Stimulated activated CD8-positive, alpha-beta memory T cell treated with anti-CD3 and anti-CD28 coated beads, Interleukin-15, amount 100 ng/mL, for 1 hour (primary cell): ENCODE data around the gene RPL13.
"Not testable (repeated sequence)": the region's sequence is repeated elsewhere in the genome, so short reads cannot be mapped to it uniquely, and the experiment has no call there.

Experiments used
- DNase-seq: peaks from one replicate; pipeline ENCODE4 v3.0.0-alpha.2; 2020; ENCODE audit warnings: low read depth

RPL13 gene

DNA sequence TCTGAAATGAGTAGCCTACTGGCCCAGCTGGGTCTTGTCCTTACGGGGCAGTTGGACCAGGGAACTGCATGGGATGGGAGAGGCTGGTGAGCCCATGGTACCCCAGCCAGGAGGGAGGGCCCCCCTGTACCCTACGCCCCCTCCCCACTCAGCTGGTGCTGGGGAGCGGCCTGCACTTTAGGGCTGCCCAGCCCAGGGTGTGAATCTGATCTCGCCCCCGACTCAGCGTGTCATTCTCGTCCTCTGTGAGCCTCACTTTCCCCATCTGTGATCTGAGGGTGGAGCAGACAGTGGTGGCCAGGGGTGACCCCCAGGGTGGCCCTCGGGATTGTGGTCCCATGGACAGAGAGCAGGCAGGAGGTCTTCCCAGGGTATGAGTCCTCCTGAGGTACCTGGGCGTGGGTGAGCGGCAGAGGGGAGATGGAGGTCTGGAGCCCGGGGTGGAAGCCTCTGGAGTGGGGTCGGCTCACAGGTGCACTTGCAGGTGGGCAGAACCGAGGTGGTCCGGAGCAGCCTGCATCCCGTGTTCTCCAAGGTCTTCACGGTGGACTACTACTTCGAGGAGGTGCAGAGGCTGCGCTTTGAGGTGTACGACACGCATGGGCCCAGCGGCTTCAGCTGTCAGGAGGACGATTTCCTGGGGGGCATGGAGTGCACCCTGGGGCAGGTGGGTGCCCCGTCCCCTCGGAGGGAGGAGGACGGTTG, 16.7 kb downstream of the RPL13 start:
- no peak for DNase-seq

DNA sequence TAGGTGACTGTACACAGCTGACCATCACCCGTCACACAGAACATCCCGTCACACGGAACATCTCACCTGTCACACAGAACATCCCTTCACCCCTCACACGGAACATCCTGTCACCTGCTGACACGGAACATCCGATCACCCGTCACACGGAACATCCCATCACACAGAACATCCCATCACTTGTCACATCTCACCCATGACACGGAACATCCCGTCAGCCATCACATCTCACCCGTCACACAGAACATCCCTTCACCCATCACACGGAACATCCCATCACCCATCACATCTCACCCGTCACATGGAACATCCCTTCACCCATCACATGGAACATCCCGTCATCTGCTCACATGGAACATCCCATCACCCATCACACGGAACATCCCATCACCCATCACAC, 18.9 kb downstream of the RPL13 start:
- DNase-seq = no peak

GRCh38 chr16:89581045-89581695, 20.7 kb downstream of the RPL13 start:
- DNase-seq = no peak

- DNase-seq = no peak
These were observed 21.5 kb downstream of the RPL13 start for GRCh38 chr16:89581861-89582563.

GRCh38 chr16:89582614-89583196, 22.2 kb downstream of the RPL13 start:
- DNase-seq = no peak

DNA sequence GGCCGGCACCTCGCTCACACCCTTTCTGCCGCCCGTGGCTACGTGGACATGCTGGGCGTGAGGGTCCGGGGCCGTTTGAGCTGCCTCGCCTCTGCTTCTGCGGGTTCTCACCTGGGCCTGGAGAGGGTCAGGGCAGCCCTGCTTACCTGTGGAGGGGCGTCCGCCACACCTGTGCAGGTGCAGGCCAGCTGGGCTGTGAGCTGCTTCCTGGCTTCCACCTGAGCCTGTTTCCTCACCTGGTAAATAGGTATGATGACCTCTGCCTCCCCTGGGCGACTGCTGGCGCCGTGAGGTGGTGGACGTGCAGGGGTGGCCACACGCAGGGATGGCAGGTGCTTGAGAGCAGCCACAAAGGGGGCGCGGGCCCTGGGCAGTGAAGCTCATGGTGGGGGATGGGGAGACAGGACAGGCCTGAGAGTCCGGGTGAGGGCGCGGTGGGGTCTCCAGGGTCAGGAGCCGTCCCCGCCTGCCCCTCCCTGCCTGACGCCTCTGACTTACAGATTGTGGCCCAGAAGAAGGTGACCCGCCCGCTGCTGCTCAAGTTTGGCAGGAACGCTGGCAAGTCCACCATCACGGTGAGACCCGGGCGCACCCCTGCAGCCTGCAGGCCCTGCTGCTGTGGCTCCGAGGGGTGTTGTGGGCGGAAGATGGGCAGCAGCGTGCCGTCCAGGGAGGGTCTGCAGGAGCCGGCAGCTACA, 22.9 kb downstream of the RPL13 start:
- no peak for DNase-seq

- DNase-seq = no peak
These were observed 23.6 kb downstream of the RPL13 start for GRCh38 chr16:89583895-89584644.

- DNase-seq = no peak
These were observed 24.5 kb downstream of the RPL13 start for GRCh38 chr16:89584768-89585549.

GRCh38 chr16:89586218-89586617, 25.7 kb downstream of the RPL13 start:
- DNase-seq = no peak

DNA sequence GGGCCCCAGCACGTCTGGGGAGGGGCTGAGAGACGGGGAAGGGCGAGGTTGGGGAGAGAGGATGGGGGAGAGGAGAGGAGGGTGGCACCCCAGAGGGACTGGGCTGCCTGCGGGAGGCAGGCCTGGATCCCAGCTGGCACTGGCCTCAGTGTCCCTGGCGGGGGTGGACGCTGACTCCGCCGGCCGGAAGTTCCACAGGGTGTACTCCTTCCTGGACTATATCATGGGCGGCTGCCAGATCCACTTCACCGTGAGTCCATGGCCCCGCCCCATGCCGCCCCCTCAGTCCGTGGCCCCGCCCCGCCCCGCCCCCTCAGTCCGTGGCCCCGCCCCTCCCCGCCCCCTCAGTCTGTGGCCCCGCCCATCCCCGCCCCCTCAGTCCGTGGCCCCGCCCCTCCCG, 26.4 kb downstream of the RPL13 start:
- DNase-seq = no peak

DNA sequence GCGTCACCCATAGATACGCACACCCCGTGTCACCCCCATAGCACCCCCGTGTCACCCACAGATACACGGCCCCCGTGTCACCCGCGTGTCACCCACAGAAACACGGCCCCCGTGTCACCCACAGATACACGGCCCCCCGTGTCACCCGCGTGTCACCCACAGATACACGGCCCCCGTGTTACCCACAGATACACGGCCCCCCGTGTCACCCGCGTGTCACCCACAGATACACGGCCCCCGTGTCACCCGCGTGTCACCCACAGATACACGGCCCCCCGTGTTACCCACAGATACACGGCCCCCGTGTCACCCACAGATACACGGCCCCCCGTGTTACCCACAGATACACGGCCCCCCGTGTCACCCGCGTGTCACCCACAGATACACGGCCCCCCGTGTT, 27.2 kb downstream of the RPL13 start:
- DNase-seq = not testable (repeated sequence)

GRCh38 chr16:89588413-89589109, 28.1 kb downstream of the RPL13 start:
- DNase-seq = no peak

DNA sequence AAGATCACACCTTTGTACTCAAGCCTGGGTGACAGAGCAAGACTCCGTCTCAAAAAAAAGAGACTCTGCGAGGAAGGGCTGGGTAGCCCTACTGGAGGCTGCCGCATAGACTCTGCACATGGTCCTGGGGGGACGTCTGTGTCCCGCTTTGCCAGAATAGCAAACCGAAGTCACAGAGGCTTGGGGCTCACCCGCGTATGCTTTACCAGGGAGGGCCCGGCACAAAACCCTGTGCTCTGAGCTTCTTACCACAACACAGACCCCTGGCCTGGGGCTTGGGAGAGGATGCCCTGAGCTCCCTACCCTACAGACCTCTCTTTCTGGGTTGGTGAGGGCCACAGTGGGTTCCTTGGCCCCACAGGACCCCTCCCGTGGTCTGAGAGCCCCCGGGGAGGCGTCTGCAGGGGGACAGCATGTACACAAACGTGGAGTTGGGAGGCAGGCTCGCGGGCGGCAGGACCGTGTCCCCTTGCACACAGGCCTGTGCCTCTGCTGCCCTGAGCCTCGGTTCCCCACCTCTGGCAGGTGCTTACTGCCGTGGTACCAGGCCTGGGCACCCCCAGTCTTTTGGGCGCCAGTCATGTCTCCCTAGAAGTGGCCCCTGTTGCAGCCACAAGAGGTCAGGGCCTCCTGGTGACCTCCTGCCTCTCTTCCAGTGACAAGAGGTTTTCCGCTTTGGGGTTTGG, 28.9 kb downstream of the RPL13 start:
- DNase-seq = no peak

DNA sequence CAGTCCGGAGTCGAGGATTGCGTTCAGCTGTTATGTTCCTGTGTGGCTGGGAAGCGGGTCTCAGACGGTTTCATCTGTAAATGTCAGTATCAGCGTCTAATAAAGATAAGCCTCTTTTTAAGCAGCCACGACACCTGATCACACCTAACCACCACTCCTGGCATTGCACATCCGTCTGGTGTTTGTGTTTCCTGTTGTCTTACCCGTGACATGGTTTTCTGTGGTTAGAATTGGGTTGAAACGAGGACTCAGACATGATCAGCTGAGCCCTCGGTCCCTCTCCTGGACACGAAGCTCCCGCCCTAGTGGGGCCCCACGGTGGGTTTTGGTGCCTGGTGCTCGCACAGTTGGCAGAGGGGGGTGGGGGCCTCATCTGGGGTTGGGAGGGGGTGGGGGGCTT, 33.4 kb downstream of the RPL13 start:
- no peak for DNase-seq

DNA sequence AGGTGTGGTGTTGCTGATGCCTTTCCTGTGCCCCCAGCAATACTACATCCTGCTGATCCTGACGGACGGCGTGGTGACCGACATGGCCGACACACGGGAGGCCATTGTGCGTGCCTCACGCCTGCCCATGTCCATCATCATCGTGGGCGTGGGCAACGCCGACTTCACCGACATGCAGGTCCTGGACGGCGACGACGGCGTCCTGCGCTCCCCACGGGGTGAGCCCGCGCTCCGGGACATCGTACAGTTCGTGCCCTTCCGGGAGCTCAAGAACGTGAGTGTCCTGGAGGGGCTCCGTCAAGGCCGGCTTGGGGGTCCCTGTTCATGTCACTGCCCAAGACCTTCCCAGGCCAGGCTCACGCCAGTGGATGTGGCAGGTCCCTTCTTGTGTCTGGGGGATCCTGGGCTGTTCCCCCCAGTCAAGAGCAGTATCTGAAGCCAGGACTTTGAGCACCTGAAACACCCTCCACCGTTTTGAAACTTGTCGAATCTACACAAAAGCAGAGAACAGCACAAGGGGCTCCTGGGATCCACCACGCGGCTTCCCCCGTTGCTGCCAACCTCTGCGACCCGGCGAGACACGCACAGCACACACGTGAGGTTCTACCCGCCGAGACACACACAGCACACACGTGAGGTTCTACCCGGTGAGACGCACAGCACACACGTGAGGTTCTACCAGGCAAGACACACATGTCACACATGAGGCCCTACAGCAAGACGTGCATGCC, 35.0 kb downstream of the RPL13 start:
- DNase-seq = no peak

DNA sequence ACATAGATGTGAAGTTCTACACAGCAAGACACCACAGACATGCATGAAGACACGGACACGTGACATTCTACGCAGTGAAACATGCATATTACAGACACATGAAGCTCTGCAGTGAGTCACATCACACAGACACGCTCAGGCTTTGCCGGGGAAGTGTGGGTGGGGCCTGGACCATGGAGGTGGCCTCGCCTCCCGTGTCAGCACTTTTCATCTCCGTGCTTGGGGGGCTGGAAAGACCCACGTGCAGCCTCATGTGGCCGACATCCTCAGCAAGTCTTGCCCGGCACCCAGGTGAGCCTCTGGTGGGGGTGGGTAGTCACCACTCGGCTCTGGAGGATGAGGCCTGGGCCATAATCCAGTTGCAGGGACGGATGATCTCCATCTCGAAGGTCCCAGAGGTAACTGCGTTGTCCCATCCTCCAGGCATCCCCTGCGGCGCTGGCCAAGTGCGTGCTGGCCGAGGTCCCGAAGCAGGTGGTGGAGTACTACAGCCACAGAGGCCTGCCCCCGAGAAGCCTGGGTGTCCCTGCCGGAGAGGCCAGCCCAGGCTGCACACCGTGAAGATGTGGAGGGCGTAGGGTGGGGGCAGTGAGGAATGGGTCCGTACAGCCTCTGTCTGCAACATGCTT, 35.7 kb downstream of the RPL13 start:
- DNase-seq = no peak

- DNase-seq = no peak
These were observed 36.6 kb downstream of the RPL13 start for GRCh38 chr16:89596957-89597649.

DNA sequence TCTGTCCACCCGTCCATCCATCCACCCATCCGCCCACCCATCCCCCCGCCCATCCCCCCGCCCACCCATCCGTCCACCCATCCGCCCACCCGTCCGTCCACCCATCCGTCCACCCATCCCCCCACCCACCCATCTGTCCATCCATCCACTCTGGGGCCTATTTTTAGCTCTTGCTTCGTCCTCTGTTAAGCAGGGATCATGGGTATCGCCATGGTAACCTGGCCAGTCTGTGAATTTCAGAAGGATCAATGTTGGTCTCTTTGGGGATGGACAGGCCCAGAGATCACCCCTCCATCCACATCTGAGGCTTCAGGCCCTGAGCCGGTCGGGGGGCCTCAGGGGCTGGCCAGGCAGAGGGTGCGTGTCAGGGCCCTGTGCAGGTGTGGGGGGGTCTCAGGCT, 37.7 kb downstream of the RPL13 start:
- no peak for DNase-seq
